Testis (tissue), 2 donors: ENCODE results near the gene EIF4B.

Experiments
- POLR2A ChIP-seq: fragments of 450-650 bp; IDR thresholded peaks from one replicate; pipeline ENCODE4 v1.6.1; 2017; ENCODE audit warnings: antibody characterized with exemption, mild to moderate bottlenecking, moderate library complexity
- TF ChIP-seq, protein P1 (sequence below), 3 experiments: fragments of 450-650 bp in 2 of 3; fragments of 200-600 bp in 1 of 3; sonication (generic) in 1 of 3; IDR thresholded peaks; one replicate each; pipeline ENCODE4 v1.5.1; 2016 to 2019; ENCODE audit warnings: antibody characterized with exemption in 3 of 3, mild to moderate bottlenecking in 2 of 3, moderate library complexity in 1 of 3

DNA sequence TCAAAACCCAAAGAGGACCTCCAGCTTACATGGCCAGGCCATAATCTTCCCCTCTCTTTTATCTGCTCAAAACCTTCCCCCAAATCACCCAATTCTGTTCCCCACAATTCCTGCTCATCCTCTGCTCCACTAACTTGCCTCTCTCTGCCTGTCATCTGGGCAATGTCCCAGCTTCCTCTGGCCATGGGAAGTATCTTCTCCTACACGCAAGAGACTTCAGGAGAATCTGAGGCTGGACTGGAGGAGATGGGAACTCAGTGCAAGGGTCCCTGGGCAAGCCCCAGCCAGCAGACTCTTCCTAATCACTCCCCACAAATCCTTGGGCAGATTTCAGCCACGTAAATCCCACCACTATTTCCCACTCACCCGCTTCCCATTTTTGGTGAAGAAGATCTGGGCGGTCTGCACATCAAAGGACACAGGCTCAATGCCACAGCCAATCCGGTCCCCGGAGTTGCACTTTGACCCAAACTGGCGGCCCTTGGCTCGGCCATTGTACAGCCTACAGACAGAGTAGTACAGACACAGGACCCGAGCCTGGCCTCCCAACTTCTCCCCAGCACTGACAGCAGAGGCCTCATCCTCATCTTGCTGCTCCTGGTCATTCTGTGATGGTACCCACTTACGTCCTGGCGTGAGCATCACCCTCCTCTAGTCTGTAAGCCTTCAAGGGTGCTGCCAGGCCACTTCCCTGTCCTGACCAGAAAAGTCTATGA, 68.2 kb downstream of the EIF4B start:
- TF ChIP-seq, protein P1, sequence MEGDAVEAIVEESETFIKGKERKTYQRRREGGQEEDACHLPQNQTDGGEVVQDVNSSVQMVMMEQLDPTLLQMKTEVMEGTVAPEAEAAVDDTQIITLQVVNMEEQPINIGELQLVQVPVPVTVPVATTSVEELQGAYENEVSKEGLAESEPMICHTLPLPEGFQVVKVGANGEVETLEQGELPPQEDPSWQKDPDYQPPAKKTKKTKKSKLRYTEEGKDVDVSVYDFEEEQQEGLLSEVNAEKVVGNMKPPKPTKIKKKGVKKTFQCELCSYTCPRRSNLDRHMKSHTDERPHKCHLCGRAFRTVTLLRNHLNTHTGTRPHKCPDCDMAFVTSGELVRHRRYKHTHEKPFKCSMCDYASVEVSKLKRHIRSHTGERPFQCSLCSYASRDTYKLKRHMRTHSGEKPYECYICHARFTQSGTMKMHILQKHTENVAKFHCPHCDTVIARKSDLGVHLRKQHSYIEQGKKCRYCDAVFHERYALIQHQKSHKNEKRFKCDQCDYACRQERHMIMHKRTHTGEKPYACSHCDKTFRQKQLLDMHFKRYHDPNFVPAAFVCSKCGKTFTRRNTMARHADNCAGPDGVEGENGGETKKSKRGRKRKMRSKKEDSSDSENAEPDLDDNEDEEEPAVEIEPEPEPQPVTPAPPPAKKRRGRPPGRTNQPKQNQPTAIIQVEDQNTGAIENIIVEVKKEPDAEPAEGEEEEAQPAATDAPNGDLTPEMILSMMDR (IDR thresholded peaks at IDR 0.05) = no peak
- no peak for TF ChIP-seq POLR2A
